GM21619 (cell line): ENCODE results near the gene BLOC1S6.
"Not testable (repeated sequence)": the region's sequence is repeated elsewhere in the genome, so short reads cannot be mapped to it uniquely, and the experiment has no call there.

Experiments used
- ATAC-seq: cut with Tn5 transposase; IDR thresholded peaks from one replicate; pipeline ENCODE4 v1.9.1; 2021; ENCODE audit not compliant: unreplicated experiment

The BLOC1S6 gene

GRCh38 chr15:45637552-45638033 is 50.4 kb downstream of the BLOC1S6 start:
- ATAC-seq, result peak; percentile 41

DNA sequence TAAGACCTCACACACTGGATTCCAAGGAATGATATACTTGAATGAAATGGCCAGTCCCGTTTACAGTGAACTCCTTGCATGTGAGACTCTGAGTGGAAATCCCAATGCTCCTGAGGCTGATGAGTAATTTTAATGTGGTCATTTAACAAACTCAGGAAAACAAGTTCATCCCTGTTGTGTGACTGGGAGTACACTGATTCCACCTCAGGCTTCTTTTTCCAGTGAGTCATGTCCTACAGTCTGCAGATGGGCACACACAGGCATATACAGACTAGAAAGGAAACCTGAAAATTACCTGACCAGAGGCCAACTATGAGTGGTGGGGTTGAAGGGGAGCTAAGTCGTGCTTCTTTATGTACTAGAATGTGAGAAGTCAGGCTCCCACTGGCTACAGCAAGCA is 53.4 kb downstream of the BLOC1S6 start:
- no peak for ATAC-seq

- ATAC-seq, result no peak
Observed at GRCh38 chr15:45641374-45641781, 54.2 kb downstream of the BLOC1S6 start.

GRCh38 chr15:45641999-45642932 is 55.1 kb downstream of the BLOC1S6 start:
- ATAC-seq, result no peak

DNA sequence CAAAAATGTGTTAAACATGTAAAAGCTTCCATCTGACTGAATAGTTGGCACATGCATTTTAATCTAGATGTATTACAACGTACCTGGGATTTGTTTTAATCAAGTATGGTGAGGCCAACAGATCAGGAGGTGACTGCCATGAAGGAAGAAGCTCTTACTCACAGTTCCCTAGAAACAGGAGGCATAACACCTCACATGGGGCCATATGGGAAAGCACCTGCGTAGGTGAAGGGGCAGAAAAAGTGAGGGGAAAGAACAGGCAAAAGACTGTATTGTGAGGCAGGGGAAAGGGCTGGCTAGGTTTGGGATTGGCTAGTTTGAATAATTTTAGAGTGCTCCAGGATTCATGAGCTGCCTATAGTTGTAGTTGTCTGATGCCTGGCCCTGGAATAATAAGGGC is 57.3 kb downstream of the BLOC1S6 start:
- ATAC-seq, result no peak

DNA sequence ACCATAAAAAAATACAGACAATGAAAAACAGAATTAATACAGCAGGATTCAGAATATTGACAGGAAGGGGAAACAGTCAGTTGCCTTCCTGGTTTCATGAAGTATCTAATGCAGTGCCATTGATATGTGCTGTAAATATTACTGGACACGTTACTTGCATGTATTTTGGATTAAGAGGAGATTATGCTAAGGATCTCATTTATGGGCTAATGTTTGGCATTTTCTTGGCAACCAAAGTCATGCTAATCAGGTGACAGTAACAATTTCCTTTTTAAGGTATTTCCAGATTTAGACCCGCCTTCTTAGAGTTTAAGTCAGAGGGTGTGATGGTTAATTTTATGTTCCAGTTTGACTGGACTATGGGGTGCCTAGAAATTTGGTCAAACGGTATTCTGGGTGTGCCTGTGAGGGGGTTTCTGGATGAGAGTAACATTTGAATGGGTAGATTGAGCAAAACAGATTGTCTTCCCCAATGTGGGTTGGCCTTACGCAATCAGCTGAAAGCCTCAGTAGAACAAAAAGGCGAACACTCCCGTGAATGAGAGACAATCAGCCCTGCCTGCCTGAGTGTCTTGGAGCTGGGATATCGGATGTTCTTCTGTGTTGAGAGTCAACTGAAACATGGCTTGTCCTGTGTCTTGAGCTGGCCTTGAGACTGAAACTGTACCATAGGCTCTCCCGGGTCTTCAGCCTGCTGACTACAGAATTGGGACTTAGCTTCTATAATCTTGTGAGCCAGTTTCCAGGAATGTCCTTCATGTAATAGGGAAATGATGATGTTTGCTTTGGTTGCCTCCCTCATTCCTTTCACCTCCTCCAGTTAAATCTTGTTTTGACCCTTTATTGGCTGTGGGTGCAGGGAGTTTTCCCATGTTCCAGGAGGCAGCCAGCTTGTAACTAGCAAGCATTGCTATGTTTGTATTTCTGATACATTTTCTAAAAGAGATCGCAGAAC is 58.1 kb downstream of the BLOC1S6 start:
- ATAC-seq, result no peak

GRCh38 chr15:45646220-45646619 is 59.0 kb downstream of the BLOC1S6 start:
- no peak for ATAC-seq

DNA sequence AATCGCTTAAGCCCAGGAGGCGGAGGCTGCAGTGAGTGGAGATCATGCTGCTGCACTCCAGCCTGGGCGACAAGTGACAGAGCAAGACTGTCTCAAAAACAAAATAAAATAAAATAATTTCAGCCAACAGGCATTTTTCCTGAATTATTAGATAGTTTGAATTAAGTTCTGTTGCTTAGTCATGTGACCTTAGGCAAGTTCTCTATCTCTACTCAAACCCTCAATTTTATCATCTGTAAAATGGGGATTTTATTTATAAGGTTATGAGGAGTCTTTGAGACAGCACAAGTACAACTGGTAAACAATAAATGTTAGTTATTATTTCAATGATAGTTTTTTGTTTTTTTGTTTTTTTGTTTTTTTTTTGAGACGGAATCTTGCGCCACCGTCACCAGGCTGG is 60.6 kb downstream of the BLOC1S6 start:
- no peak for ATAC-seq

DNA sequence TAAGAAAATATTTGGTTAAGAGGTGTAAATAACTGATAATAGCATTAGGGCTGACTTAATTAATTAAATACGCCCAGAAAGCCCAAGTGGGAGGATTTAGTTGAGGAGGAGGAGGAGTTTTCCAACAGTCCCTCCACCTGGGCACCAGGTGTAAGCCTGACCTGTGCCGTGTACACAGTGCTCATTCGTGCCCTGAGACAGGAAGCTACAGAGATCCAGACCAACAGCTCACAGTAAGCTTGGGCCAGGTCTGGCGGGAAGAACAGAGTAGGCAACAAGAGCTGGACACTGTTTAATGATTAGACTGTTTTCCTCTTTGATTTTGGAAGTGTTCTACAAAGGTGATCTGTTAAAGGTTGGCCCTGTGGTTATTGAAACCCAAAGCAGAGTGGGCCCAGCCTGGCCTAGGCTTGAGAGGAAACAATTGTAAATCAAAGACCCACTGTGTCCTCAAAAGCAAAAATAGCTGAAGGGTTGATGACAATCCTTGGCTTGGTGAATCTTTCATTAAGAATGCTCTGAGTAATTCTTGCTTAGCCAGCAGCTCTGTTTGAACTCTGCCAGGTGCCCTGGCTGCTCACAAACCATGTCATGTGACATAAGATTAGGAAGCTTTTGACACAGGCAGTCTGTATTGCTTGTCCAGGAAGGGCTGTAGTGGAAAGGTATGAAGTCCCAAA is 61.5 kb downstream of the BLOC1S6 start:
- ATAC-seq, result no peak

GRCh38 chr15:45650007-45650406 is 62.8 kb downstream of the BLOC1S6 start:
- ATAC-seq, result not testable (repeated sequence)

DNA sequence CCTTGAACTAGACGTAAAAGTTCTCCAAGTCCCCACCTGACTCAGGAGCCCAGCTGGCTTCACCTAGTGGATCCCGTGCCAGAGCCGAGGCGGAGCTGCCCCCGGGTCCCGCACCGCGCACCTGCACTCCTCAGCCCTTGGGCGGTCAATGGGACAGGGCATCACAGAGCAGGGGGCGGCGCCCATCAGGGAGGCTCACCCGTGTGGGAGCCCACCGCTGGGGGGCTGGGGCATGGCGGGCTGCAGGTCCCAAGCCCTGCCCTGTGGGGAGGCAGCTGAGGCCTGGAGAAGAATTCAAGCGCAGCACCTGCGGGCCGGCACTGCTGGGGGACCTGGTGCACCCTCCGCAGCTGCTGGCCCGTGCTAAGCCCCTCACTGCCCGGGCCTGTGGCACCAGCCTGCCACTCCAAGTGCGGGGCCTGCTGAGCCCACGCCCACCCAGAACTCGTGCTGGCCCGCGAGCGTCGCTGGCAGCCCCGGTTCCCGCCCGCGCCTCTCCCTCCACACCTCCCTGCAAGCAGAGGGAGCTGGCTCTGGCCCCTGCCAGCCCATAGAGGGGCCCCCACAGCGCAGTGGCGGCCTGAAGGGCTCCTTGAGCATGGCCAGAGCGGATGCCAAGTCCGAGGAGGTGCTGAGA is 63.8 kb downstream of the BLOC1S6 start:
- no peak for ATAC-seq

DNA sequence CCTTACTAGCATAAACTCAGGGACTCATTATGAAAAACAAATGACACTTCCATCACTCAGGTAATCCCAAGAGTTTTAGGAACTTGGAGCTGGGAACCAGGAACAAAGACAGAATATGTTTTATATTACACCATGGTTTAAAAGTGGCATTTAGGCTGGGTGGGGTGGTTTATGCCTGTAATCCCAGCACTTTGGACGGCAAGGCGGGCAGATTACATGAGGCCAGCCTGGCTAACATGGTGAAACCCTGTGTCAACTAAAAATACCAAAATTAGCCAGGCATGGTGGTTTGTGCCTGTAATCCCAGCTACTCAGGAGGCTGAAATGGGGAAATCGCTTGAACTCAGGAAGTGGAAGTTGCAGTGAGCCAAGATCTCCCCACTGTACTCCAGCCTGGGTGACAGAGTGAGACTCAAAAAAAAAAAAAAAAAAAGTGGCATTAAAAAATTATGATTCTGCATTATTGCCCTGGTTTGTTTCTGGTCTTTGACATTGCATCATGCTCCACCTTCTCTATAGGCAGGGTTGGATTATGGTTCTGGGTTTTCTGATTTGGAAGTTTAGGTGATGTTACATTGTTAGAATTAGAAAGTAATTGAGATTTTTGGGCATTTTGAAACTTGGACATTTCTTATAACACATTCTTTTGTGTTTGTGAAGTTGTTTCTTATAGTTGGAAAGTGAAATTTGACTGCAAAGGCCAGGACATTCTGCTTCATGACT is 66.7 kb downstream of the BLOC1S6 start:
- ATAC-seq, result no peak

GRCh38 chr15:45654749-45655148 is 67.6 kb downstream of the BLOC1S6 start:
- ATAC-seq, result no peak

DNA sequence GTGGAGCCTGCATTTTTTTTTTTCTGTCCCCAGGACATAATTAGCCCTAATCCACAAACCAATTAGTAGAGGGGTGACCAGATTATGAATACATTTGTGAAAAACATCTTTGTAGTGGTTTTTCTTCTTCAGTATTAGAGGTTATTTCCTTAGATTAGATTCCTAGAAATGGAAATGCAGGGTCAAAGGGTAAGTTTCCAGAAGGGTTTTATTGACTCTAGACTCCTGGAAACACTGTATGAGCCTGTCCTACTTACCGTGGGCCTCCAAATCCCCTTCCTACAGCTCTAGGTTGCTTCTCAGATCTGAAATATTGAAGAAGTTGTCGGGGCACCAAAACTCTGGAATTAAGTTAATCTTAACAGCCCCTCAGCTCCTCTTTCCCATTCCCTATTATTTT is 70.1 kb downstream of the BLOC1S6 start:
- no peak for ATAC-seq

- no peak for ATAC-seq
Observed at GRCh38 chr15:45657764-45658545, 70.8 kb downstream of the BLOC1S6 start.
